ENCODE data around the gene PGM2.

Gene PGM2

DNA sequence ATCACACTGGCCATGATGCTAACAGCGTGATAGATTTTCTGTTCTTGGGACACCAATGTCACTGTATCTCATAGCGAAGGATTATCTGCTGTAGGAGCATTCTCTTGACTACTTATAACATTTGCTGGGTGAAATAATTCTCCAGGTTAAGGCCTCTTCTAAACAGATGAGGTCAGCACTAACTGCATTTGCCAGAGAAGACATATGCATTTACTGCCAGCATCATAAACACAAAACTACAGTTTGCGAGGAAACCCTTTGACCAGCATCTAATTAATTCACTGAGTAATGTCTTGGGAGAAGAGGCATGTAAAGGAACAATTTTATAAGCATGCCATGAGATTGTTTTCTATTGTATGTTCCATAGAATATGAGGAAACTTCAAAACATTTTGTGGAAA, 78.3 kb downstream of the PGM2 start:
- DNase-seq, result no peak

DNA sequence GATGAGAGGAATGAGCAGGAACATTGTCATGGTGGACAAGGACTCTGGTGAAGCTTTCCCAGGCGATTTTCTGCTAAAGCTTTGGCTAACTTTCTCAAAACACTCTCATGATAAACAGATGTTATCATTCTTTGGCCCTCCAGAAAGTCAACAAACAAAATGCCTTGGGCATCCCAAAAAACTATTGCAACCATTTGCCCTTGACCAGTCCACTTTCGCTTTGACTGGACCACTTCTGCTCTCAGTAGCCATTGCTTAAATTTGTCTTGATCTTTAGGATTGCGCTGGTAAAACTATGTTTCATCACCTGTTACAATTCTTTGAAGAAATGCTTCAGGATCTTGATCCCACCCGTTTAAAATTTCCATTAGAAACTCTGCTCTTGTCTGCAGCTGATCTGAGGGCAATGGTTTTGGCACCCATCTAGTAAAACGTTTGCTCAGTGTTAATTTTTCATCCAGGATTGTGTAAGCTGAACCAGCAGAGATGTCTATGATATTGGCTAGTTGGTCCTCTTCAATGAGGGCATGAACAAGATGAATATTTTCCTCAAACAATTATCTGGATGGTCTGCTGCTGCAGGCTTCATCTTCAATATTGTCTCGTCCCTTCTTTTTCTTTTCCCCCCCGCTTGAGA, 79.2 kb downstream of the PGM2 start:
- DNase-seq, result no peak

- no peak for DNase-seq
Measured at GRCh38 chr4:37908488-37909331, 82.2 kb downstream of the PGM2 start.

GRCh38 chr4:37909332-37910090, 83.0 kb downstream of the PGM2 start:
- no peak for DNase-seq

DNA sequence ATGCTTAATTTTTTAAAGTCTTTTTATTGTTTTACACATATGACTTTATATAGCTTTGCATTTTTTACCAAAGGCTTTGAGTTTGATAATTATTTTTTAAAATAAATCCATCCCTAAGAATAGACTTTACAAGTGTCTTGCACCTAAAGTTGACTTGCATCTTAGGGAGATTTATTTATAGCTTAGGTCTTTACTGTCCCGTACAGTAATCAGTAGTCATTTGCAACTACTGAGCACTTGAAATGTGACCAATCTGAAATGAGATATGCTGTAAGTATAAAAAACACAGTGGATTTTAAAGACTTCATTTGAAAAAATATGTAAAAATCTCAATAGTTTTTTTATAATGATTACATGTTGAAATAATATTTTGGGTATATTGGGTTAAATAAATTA, 83.6 kb downstream of the PGM2 start:
- DNase-seq, result no peak
